C1 segment of cervical spinal cord (tissue), 14 donors: ENCODE results near the gene COL24A1.
"Not testable (repeated sequence)": the region's sequence is repeated elsewhere in the genome, so short reads cannot be mapped to it uniquely, and the experiment has no call there.

ENCODE experiments used
- DNase-seq, 14 donors: peaks; one replicate each; lab custom pipeline; 2025; lab: John Stamatoyannopoulos, UW

The COL24A1 gene

DNA sequence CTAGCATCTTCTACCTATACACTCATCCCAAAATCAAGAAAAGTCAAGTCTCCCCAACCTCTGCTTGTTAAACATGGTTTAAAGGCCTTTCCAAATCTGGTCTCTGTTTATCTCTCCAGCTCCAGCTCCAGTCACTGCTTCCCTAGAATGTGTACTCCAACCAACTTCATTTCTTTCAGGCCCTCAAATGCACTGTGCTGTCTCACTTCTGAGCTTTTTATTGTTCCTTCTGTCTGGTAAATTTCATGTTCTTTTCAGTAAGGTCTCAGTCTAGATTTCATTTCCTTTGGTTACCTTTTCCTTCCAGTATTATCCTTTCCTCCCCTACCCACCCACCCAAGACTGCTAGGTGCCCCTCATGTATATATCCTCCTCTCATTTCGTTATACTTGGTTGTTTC, 3.7 kb downstream of the COL24A1 start:
- DNase-seq, result no peak

DNA sequence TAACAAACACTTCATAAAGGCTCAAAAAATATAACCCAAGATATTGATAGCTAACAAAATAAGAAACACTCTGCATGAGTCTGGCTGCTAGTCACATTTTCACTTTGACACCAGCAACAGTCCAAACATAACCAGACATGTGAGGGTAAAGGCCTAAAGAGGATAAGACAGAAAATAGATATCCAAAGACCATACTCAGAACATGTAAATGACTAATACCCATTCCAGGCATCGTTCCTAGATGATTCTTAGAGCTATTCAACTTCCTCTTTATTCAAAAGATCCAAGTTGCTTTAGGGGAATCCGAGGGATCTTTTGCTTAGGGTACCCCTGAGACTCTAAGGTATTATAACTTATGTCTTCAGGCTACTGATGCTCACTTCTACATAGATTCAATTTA, 5.1 kb downstream of the COL24A1 start:
- no peak for DNase-seq

DNA sequence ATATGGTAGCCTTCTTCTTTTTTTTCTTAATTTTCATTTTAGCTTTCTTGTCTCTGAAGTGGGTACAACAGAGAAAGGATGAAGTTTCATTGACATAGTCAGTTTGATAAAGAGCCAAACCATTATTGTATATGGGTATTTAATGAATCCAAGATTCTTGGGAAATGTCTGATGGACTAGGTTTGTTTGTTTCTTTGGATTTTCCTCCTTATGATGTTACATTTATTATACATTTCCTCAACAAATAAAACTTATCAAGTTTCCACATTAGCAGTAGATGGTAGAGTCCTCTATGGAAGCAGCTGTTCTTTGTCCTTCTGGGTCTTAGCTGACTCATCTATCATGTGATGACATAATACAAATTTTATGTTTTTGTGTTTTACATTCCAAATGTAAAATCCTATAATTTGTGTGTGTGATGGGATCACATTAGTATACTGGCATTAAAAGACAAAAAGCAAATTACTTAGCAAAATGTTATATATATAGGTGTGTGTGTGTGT, 6.0 kb downstream of the COL24A1 start:
- DNase-seq, result no peak

DNA sequence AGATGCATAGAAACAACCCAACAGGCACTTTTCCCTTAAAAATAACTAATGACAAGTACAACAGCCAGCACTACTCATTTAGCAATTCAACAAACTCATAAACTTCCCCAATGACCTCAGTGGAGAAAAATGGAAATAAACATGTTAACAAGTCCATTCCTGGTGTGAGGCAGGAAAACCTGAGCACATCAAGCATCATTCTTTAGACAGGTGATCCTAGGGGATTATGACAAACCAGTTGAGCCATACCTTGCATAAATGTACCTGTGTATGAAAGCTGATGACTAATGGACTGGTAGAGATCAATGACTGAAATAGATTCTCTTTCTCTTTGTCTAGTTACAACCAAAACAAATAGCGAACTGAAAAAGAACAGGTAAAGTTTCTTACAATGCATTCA, 7.0 kb downstream of the COL24A1 start:
- no peak for DNase-seq

DNA sequence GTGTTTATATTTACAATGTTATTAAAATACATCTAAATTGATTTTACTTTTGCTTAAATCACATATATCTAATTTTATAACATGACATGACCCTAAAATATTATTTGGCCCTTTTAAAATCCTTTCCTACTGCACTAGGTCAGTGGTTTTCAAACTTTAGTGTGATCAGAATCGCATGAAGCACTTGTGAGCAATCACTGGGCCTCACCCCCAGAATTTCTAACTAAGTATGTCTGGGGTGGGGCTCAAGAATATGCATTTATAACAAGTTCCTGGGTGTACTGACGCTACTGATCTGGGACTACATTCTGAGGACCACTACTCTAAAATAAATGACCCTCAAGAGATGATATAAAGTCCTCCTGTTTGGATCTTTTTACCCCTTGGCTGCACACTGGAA, 8.8 kb downstream of the COL24A1 start:
- DNase-seq, result no peak

- no peak for DNase-seq
Observed at GRCh38 chr1:86146566-86146965, 10.0 kb downstream of the COL24A1 start.

GRCh38 chr1:86140281-86140880, 16.2 kb downstream of the COL24A1 start:
- DNase-seq, result no peak

DNA sequence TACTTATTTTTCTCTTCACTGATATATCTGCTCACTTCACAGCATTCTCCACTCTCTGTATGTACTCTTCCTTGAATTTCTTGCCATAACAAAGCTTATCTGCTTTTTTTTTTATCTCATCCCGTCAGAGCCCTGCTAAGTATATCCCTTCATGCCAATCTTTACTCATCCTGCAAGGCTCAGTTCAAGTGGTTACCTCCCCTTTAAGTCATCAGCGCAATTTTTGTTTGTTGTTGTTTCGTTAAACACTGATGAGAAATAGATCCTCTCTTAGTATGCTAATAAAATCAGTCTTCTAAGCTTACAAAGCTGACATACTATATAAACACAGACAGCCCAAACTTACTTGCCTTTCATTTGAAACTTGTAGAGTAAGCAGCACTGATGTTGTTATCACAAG, 17.8 kb downstream of the COL24A1 start:
- no peak for DNase-seq

DNA sequence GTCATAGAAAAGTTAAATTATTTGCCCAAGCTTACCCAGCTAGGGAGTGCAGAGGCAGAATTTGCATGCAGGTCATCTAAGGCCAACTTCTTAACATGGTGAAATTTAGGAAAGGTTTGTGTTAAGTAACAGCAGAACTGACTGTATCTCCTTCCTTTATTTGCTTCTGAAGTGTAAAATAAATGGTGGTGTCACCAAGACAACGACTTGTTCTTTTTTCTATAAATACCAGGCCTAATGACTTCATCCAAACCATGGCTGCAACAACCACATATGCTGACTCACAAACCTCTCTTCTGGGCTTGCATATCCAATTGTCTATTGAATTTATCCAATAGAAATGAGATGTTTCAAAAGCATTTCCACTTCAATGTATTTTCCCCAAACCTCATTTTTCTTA, 19.1 kb downstream of the COL24A1 start:
- no peak for DNase-seq

GRCh38 chr1:86119214-86119764, 37.3 kb downstream of the COL24A1 start:
- no peak for DNase-seq

DNA sequence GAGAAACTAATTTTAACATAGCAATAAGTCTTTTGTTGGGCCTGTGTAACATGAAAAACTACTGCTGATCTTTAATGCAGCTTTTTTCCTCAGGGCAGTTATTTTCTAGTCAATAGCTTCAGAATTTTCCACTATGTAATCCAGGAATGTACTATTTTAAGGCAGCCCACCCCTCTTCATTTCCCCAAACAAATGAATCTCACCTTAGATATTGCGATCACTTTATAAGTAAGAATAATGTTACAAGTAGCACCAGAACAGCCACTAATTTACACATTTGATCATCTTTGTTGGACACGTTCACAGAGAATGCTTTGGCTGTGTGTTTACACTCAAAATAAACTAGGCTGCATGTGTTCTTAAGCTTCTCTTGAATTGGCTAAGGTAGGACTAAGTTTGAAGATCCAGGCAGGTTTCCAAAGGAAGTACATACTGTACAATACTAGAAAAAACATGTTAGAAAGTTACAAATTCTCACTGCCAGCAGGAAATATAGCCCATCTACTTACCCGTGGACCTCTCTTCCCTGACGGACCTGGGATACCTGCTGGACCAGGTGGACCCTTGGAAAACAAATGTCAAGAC, 41.7 kb downstream of the COL24A1 start:
- DNase-seq, result no peak

- no peak for DNase-seq
Observed at GRCh38 chr1:86114236-86114635, 42.3 kb downstream of the COL24A1 start.

DNA sequence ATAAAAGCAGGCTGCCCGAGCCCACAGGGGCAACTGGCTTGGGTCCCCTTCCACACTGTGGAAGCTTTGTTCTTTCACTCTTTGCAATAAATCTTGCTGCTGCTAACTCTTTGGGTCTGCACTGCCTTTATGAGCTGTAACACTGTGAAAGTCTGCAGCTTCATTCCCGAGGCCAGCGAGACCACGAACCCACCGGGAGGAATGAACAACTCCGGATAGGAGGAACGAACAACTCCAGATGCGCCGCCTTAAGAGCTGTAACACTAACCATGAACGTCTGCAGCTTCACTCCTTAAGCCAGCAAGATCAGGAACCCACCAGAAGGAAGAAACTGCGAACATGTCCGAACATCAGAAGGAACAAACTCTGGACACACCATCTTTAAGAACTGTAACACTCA, 45.0 kb downstream of the COL24A1 start:
- not testable (repeated sequence) for DNase-seq

GRCh38 chr1:86110451-86111129, 46.0 kb downstream of the COL24A1 start:
- no peak for DNase-seq

DNA sequence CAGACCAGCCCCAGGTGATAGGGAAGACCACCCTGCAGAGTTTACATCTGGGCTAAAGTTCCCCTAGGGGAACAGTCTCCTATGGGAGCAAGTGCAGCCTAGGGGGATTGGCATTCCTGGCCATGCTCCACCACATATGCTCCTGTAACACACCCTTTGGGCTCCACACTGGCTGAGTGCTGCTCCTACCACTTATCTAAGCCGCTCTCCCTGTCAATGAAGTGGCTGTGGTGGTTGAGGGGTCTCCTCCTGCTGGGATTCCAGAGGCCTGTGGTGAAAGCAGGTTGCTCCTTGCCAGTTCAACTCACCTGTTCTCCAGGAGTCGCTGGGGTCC, 51.1 kb downstream of the COL24A1 start:
- DNase-seq, result no peak

GRCh38 chr1:86104606-86105532, 51.7 kb downstream of the COL24A1 start:
- DNase-seq, result no peak

DNA sequence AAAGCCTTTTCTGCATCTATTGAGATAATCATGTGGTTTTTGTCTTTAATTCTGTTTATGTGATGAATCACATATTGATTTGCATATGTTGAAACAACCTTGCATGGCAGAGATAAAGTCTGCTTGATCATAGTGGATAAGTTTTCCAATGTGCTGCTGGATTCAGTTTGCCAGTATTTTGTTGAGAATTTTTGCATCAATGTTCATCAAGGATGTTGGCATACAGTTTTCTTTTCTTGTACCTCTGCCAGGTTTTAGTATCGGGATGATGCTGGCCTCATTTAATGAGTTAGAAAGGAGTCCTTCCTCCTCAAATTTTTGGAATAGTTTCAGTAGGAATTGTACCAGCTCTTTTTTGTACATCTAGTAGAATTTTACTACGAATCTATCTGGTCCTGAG, 55.0 kb downstream of the COL24A1 start:
- no peak for DNase-seq

DNA sequence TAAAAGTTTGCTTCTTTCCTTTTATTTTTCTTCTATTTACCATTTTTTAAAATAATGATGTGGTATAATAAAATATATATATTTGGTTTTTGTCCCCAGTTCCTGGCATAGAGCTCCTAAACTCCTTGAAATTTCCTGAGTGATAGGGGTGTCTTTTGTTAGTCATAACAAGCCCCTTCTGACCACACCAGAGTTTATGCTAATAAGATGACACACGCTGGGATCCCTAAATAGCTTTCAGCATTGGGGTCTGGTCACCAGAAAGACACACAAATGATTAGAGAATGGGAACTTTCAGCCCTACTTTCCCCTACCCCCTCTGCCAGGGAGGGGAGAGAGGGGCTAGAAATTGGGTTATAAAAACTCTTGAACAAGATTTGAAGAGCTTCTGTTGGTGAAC, 56.2 kb downstream of the COL24A1 start:
- DNase-seq, result no peak

- no peak for DNase-seq
Observed at GRCh38 chr1:86089765-86090164, 66.8 kb downstream of the COL24A1 start.

GRCh38 chr1:86085741-86086409, 70.7 kb downstream of the COL24A1 start:
- no peak for DNase-seq

DNA sequence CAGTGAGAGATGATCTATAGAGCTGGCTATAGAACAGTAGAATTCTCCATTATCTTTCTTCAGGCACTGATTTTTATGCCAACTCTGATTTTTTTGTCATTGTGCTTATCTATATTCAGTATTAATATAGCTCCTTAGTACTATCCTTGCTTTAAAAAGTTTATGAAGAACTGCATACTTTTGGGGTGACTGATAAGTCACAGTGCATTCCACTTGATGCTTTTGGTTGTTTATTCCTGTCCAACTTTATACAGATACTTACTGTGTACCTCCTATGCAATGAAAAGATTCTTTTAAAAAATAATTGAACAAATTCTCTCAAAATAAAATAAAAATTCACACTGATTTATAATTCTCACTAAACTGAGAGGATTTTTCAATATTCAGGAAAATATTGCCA, 71.6 kb downstream of the COL24A1 start:
- DNase-seq, result no peak
